Liver (tissue), 9 donors: ENCODE data around the gene ERMAP. TPM values are rescaled to one million over a fixed set of nuclear protein-coding genes. Genes with fewer than 3 reads are reported as not detected.
"Not testable (repeated sequence)": the region's sequence is repeated elsewhere in the genome, so short reads cannot be mapped to it uniquely, and the experiment has no call there.

Experiments used
- DNase-seq: peaks from one replicate; pipeline ENCODE4 v3.0.0-alpha.2; 2017; ENCODE audit warnings: low spot score
- H3K27ac ChIP-seq, 2 donors: one replicate each; pipeline ENCODE4 v1.7.0; 2013; ENCODE audit warnings: inconsistent platforms in 2 of 2, low read length in 2 of 2, control low read depth in 1 of 2, low read depth in 1 of 2, mild to moderate bottlenecking in 1 of 2
- H3K27me3 ChIP-seq, 4 donors: one replicate each; pipeline versions ENCODE4 v1.6.1 to v1.7.0; 2013; ENCODE audit warnings: low read length in 3 of 4, inconsistent platforms in 1 of 4, mild to moderate bottlenecking in 1 of 4, moderate library complexity in 1 of 4; ENCODE audit not compliant: control insufficient read depth in 4 of 4, insufficient read depth in 4 of 4
- H3K36me3 ChIP-seq, 4 donors: one replicate each; pipeline versions ENCODE4 v1.6.1 to v1.7.0; 2013; ENCODE audit warnings: low read length in 3 of 4, mild to moderate bottlenecking in 3 of 4, low read depth in 1 of 4, moderate library complexity in 1 of 4; ENCODE audit not compliant: control insufficient read depth in 4 of 4, insufficient read depth in 3 of 4
- H3K4me1 ChIP-seq, 4 donors: one replicate each; pipeline versions ENCODE4 v1.6.1 to v1.7.0; 2013; ENCODE audit warnings: low read length in 3 of 4, mild to moderate bottlenecking in 3 of 4, moderate library complexity in 1 of 4; ENCODE audit not compliant: control insufficient read depth in 4 of 4, insufficient read depth in 4 of 4
- H3K4me3 ChIP-seq, 3 donors: one replicate each; pipeline versions ENCODE4 v1.6.1 to v1.7.0; 2013; ENCODE audit warnings: low read length in 3 of 3, control low read depth in 1 of 3, low read depth in 1 of 3, mild to moderate bottlenecking in 1 of 3
- H3K9ac ChIP-seq, 2 donors: one replicate each; pipeline ENCODE4 v1.7.0; 2013; ENCODE audit warnings: low read length in 2 of 2, mild to moderate bottlenecking in 2 of 2, moderate library complexity in 2 of 2, control low read depth in 1 of 2, low read depth in 1 of 2
- H3K9me3 ChIP-seq, 4 donors: one replicate each; pipeline versions ENCODE4 v1.6.1 to v1.7.0; 2013; ENCODE audit warnings: low read length in 3 of 4; ENCODE audit not compliant: control insufficient read depth in 4 of 4
- EGR1 ChIP-seq, 2 donors: IDR thresholded peaks; 2 replicates each; pipeline ENCODE4 v1.6.1; 2016 to 2018; ENCODE audit warnings: antibody characterized with exemption in 2 of 2, low read depth in 2 of 2
- FOXA2 ChIP-seq: IDR thresholded peaks from 2 replicates; pipeline ENCODE4 v1.6.1; 2016; ENCODE audit warnings: antibody characterized with exemption
- GABPA ChIP-seq, 2 donors: IDR thresholded peaks in 1 of 2; conservative IDR thresholded peaks in 1 of 2; 2 replicates each; pipeline ENCODE4 v1.6.1; 2016; ENCODE audit warnings: antibody characterized with exemption in 2 of 2, mild to moderate bottlenecking in 1 of 2, moderate library complexity in 1 of 2
- HNF4A ChIP-seq, 2 donors: conservative IDR thresholded peaks; 2 replicates each; pipeline ENCODE4 v1.6.1; 2016; ENCODE audit warnings: antibody characterized with exemption in 2 of 2, mild to moderate bottlenecking in 2 of 2
- HNF4G ChIP-seq: IDR thresholded peaks from 2 replicates; pipeline ENCODE4 v1.6.1; 2016; ENCODE audit warnings: antibody characterized with exemption
- JUND ChIP-seq, 2 donors: IDR thresholded peaks; 2 replicates each; pipeline ENCODE4 v1.6.1; 2016; ENCODE audit warnings: antibody characterized with exemption in 2 of 2
- MAX ChIP-seq: IDR thresholded peaks from 2 replicates; pipeline ENCODE4 v1.6.1; 2016; ENCODE audit warnings: antibody characterized with exemption
- RAD21 ChIP-seq, 2 donors: IDR thresholded peaks; 2 replicates each; pipeline ENCODE4 v1.6.1; 2016; ENCODE audit warnings: antibody characterized with exemption in 2 of 2, mild to moderate bottlenecking in 2 of 2
- REST ChIP-seq: IDR thresholded peaks from 2 replicates; pipeline ENCODE4 v1.6.1; 2016; ENCODE audit warnings: antibody characterized with exemption, mild to moderate bottlenecking
- RXRA ChIP-seq, 2 donors: IDR thresholded peaks; 2 replicates each; pipeline ENCODE4 v1.6.1; 2017 to 2018; ENCODE audit warnings: antibody characterized with exemption in 2 of 2, mild to moderate bottlenecking in 1 of 2
- SP1 ChIP-seq: IDR thresholded peaks from 2 replicates; pipeline ENCODE4 v1.6.1; 2018; ENCODE audit warnings: antibody characterized with exemption, mild to moderate bottlenecking
- TAF1 ChIP-seq: conservative IDR thresholded peaks from 2 replicates; pipeline ENCODE4 v1.6.1; 2016; ENCODE audit warnings: antibody characterized with exemption, mild to moderate bottlenecking
- WGBS: extraction: QIAGEN DNeasy Blood & Tissue Kit; methylation state at CpG from one replicate; pipeline ENCODE4 v1.1.7; 2013; 5-methylcytosine and 5-hydroxymethylcytosine counted together
- polyA plus RNA-seq, 2 donors: library from polyadenylated mRNA; stranded (reverse) in 1 of 2; unstranded in 1 of 2; fragments of 200-250 nt in 1 of 2; fragments of >200 nt in 1 of 2; fragmentation: Nextera tagmentation in 1 of 2; extraction: Ambion mirVana in 1 of 2; gene quantifications; one replicate each; pipeline versions ENCODE4 v1.2.1 to v1.2.3, GENCODE V29; 2013 to 2015
- total RNA-seq, 2 donors: library from RNA; depleted of rRNA; stranded (reverse); fragments of >200 nt; gene quantifications; one replicate each; pipeline ENCODE4 v1.2.3, GENCODE V29; 2014
- TF ChIP-seq, protein P1 (sequence below): fragments of 150-350 bp; IDR thresholded peaks from 2 replicates; pipeline ENCODE4 v1.5.1; 2017; ENCODE audit warnings: improper control_type of control experiment, low read depth, low read length; ENCODE audit not compliant: missing input control
- donor health status: healthy.
- donor health status: healthy.
- donor health status: healthy.
- donor health status: healthy.
- donor health status: healthy.

The ERMAP gene
- total and polyA plus RNA-seq, 4 donors, result 3.9 to 96.9 (median 9.0) TPM

DNA sequence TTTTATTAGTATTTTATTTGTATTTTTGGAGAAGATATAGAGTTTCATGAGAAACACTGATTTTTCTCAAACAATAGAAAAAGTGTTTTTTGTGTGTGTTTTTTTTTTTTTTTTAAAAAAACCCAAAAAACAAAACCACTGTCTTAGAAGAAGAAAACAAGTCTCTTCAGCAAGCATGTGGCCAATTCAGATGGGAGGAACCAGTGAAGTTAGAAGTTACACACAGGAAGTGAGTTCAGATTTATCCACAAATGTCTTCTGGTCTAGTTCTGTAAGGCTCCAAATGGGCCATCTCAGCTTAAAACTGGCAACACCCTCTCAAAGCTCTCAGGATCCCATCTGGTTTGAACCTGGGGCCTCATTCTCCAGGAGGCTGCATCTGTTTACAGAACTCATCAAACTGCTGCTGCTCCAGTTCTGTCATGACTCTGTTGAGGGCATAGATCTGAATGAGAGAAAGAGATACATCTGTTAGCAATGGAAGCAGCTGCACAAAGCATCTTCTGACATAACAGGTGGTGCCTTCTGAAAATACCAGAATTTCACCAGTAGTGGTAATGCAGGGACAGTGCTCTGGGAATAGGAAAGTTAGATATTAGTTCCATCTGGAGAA, 9.8 kb upstream of the ERMAP start:
- DNase-seq, result no peak
- no peaks in the 10 kb centered on the region for H3K4me1 ChIP-seq
- no peak overlapping the region for H3K9ac ChIP-seq
- peaks cover 0 to 3% (median under 1%) of the 10 kb centered on the region in 4 donors for H3K36me3 ChIP-seq
- no peaks in the 10 kb centered on the region for H3K9me3 ChIP-seq
- no peaks in the 10 kb centered on the region for H3K27me3 ChIP-seq
- H3K4me3 ChIP-seq, result no peak overlapping the region
- no peak overlapping the region for H3K27ac ChIP-seq
- TF ChIP-seq, protein P1, sequence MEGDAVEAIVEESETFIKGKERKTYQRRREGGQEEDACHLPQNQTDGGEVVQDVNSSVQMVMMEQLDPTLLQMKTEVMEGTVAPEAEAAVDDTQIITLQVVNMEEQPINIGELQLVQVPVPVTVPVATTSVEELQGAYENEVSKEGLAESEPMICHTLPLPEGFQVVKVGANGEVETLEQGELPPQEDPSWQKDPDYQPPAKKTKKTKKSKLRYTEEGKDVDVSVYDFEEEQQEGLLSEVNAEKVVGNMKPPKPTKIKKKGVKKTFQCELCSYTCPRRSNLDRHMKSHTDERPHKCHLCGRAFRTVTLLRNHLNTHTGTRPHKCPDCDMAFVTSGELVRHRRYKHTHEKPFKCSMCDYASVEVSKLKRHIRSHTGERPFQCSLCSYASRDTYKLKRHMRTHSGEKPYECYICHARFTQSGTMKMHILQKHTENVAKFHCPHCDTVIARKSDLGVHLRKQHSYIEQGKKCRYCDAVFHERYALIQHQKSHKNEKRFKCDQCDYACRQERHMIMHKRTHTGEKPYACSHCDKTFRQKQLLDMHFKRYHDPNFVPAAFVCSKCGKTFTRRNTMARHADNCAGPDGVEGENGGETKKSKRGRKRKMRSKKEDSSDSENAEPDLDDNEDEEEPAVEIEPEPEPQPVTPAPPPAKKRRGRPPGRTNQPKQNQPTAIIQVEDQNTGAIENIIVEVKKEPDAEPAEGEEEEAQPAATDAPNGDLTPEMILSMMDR, result no peak
- TF ChIP-seq SP1 (no peak), JUND (IDR thresholded peaks at IDR 0.05) (no peak), EGR1 (IDR thresholded peaks at IDR 0.05; ENCODE audit: low read depth in 2 of 2) (no peak), GABPA (IDR thresholded peaks at IDR 0.05 in 1 of 2, conservative IDR thresholded peaks at IDR 0.05 in 1 of 2) (no peak), RAD21 (IDR thresholded peaks at IDR 0.05) (no peak), REST (no peak), MAX (no peak), TAF1 (no peak), HNF4A (conservative IDR thresholded peaks at IDR 0.05) (no peak), FOXA2 (no peak), RXRA (IDR thresholded peaks at IDR 0.05) (no peak), HNF4G (no peak)

- H3K27ac ChIP-seq, H3K36me3 ChIP-seq, H3K27me3 ChIP-seq, H3K9ac ChIP-seq, DNase-seq, H3K4me3 ChIP-seq, H3K9me3 ChIP-seq: not testable (repeated sequence)
- H3K4me1 ChIP-seq, result peaks cover 5 to 25% (median 23%) of the 10 kb centered on the region in 4 donors
- 100% methylated on average over 3 of the region's 3 CpGs for WGBS
Observed at GRCh38 chr1:42814815-42815214, 2.1 kb upstream of the ERMAP start.
